Measurements from ENCODE around the gene RPA3.
"Not testable (repeated sequence)": the region's sequence is repeated elsewhere in the genome, so short reads cannot be mapped to it uniquely, and the experiment has no call there.

Gene RPA3

DNA sequence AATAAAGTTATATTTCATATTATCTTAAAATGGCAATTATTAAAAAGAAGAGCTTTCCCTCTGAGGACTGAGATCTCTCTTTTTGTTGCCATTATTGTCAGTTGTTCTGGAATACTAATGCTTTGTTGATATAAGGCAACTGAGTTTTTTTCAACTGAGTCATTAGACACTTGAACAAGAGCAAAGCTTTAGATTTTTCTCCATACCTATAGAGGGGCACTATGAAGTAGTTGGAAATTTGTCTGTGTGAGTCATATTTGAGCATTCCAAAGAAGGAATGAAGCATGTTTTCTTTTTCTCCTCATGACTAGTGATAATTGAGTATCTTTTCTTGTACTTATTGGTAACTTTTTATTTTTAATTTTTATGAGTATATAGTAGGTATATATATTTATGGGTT lies 24.5 kb downstream of the RPA3 start:
- no peaks in the 10 kb centered on the region for H3K9me3 Mint-ChIP-seq
- H3K27me3 Mint-ChIP-seq: no peaks in the 10 kb centered on the region
- peaks cover 22% of the 10 kb centered on the region for H3K4me1 Mint-ChIP-seq
- DNase-seq: no peak
- H3K27ac Mint-ChIP-seq: no peak overlapping the region
- no peak for ATAC-seq
- peaks cover 5% of the 10 kb centered on the region for H3K36me3 Mint-ChIP-seq (ENCODE audit: low read depth)
- no peak overlapping the region for H3K4me3 Mint-ChIP-seq

DNA sequence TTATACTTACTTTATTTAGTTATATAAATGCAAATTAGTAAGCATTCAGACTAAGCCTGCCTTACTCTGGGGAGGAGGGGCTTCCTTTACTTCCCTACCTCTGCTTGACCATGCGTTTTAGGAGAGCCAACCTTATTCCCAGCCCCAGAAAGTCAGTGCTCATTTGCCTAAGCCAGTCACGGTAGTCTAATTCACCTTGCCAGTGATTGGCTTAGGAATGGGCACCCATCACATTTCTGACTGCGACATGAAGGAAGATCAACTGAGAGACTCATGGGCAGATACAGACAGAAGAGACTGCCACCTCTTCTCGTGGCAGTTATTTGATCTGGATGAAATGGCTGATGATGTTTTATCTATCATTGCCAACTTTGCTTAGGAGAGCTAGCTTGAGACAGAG lies 29.5 kb downstream of the RPA3 start:
- no peak for ATAC-seq
- no peak overlapping the region for H3K4me3 Mint-ChIP-seq
- peaks cover 13% of the 10 kb centered on the region for H3K4me1 Mint-ChIP-seq
- H3K9me3 Mint-ChIP-seq: no peaks in the 10 kb centered on the region
- DNase-seq: no peak
- H3K27me3 Mint-ChIP-seq: no peaks in the 10 kb centered on the region
- H3K36me3 Mint-ChIP-seq (ENCODE audit: low read depth): peaks cover 5% of the 10 kb centered on the region
- H3K27ac Mint-ChIP-seq: no peak overlapping the region

DNA sequence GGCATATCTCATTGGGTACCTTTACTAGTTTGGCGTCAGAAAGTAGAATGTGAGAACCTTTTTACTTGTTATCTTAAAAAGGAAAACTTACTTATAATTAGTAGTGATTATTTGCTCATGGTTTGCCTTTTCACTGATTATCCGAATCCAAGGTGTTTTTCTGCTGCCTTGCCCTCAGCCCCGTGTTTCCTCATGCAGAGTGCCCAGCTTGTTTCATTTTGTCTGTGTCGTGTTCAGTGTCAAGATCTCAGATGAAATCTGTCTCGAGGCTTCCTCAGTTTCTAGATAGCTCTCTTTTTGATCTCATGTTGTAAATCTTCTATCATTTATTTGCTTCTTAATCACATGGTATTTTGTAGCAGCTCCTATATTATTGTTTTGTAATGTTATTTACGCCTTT lies 30.1 kb downstream of the RPA3 start:
- Mint-ChIP-seq H3K4me1 (peaks cover 16% of the 10 kb centered on the region), H3K4me3 (no peak overlapping the region), H3K9me3 (no peaks in the 10 kb centered on the region), H3K36me3 (ENCODE audit: low read depth) (peaks cover 5% of the 10 kb centered on the region), H3K27ac (no peak overlapping the region), H3K27me3 (no peaks in the 10 kb centered on the region)
- ATAC-seq (no peak), DNase-seq (no peak)

DNA sequence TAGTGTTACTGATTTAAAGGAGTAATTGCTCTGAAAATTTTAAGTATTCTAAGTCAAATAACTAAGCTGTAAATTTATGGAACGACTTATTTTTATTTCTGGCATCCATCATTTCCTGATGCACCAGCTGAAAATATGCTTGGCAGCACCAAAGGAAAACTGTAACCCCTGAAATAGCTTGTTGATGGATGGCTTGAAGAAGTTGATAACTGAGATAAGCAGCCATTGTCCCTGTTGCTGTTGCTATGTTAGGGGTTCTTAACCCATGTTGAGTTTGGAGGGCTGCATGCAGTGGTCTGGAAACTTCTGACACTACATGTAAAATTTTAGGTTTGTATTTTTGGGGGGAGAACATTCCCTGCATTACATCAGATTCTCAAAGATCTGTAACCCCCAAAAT lies 30.6 kb downstream of the RPA3 start:
- Mint-ChIP-seq H3K27ac (no peak overlapping the region), H3K27me3 (no peaks in the 10 kb centered on the region), H3K36me3 (ENCODE audit: low read depth) (peaks cover 5% of the 10 kb centered on the region), H3K4me3 (no peak overlapping the region), H3K9me3 (no peaks in the 10 kb centered on the region), H3K4me1 (peaks cover 21% of the 10 kb centered on the region)
- ATAC-seq (no peak), DNase-seq (no peak)

DNA sequence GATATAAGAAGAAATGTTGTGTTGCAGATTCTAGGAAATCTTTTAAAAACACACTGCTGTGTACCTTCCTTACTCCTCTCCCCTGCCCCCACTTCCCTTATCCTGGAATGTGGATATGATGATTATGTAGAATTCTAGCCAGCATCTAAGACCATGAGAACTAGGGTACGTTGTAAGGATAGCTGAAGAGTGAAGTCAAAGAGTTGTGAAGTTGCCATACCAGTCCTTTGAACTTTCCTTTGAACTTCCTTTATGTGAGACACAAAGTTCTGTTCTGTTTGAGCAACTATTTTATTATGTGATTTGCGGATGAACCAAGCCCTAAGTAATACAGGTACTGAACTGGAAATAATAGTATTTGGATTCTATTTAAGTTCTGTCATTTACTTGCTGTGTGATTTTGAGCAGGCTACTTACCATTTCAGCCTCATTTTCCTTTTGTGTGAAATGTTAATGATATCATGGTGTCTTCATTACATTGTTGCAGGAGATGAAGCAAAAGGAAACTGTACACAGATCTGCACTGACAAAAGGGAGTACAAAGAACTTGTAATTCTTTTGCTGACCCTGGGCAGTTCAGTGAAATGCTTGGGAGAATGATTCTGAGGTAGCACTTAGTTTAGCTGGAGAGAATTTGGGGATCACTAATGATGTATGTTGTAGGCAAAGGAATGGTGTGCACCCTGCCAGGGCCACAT lies 31.4 kb downstream of the RPA3 start:
- Mint-ChIP-seq H3K27ac (no peak overlapping the region), H3K4me1 (peaks cover 28% of the 10 kb centered on the region), H3K36me3 (ENCODE audit: low read depth) (peaks cover under 1% of the 10 kb centered on the region), H3K27me3 (no peaks in the 10 kb centered on the region), H3K9me3 (no peaks in the 10 kb centered on the region), H3K4me3 (no peak overlapping the region)
- no peak for ATAC-seq
- no peak for DNase-seq

DNA sequence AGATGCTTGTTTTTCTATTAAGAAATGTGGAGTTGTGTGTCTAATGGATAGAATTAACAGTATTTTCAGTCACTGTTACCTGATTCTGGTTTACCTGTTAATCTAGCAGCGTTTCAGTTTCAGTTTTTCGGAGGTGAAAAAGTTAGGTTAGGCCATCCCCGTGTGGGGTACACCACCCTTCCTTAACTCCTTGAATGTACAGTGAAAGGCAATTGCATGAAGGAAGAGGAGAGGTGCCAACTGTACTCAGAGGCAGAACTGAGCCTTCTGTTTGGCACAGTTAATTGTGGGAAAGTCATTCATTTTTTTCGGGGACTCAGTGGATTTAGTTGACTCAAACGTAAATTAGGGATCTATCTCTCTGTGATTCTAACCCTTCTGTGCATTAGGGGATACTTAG lies 35.5 kb downstream of the RPA3 start:
- Mint-ChIP-seq H3K4me1 (peaks cover 40% of the 10 kb centered on the region), H3K27ac (no peak overlapping the region), H3K27me3 (no peaks in the 10 kb centered on the region), H3K9me3 (peaks cover 3% of the 10 kb centered on the region), H3K4me3 (no peak overlapping the region), H3K36me3 (ENCODE audit: low read depth) (peaks cover 3% of the 10 kb centered on the region)
- ATAC-seq (no peak), DNase-seq (no peak)

DNA sequence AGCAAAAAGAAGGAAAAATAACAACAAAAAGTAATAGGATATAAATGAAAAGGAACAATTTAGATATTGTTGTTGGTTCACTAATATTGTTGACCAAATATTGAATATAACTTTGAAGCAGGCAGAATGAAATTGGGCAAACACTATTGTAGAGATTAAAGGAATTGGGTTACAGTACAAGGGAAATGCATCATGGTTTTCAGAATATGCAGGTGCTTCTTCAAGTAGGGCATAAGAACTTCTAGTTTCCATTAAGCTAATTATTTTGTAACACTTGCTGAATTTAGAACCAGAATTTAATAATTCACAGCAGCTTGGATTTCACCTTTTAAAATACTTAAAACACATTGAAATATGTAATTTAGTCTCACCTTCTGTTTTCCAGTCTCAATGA lies 36.5 kb downstream of the RPA3 start:
- Mint-ChIP-seq H3K27me3 (no peaks in the 10 kb centered on the region), H3K27ac (no peak overlapping the region), H3K4me3 (no peak overlapping the region), H3K36me3 (ENCODE audit: low read depth) (peaks cover 8% of the 10 kb centered on the region), H3K4me1 (peaks cover 40% of the 10 kb centered on the region), H3K9me3 (peaks cover 9% of the 10 kb centered on the region)
- no peak for ATAC-seq
- no peak for DNase-seq

DNA sequence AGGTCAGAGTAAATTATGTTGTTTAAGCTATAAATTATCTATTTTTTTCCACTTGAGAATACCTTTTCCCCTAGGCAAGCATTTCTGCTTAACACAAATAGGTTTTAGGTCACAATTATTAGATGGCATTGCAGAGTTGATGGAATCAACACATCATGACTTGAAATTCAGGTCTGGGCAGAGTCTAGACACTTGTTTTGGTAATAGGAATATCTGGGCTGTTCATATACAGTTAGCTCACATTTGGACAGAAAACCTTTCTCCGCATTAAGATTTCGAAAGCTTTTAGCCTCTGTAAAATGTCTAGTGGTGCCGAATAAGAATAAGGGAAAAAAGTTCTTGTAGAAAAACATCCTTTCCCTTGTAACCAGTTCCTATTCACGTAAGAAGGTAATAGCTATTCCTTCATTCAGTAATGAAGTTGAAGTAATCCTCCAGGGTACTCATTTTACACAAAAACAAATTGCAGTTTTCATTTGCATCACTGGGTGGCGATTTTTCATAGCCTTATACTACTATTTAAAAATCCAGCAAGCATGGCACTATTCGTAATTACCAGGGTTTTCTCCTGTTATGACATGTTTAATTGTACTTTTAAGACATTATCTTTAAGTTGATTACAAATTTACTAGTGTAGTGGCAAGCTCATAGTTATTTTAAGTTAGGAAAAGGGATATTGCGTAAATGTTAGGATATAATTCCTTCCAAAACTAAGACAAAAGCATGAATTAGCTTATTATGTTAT lies 37.0 kb downstream of the RPA3 start:
- Mint-ChIP-seq H3K27ac (no peak overlapping the region), H3K4me1 (peaks cover 35% of the 10 kb centered on the region)

DNA sequence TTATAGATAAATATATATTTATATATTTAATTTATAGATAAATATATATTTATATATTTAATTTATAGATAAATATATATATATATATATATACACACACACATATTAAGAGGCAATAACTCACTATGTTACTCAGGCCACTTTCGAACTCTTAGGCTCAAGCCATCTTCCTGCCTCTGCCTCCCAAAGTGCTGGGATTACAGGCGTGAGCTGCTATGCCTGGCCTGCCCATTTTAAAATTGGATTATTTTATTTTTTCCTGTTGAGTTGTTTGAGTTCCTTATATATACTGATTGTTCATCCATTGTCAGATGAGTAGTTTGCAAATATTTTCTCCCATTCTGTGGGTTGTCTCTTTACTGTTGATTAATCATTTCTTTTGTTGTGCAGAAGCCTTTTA lies 38.8 kb downstream of the RPA3 start:
- H3K4me3 Mint-ChIP-seq, H3K27ac Mint-ChIP-seq, H3K9me3 Mint-ChIP-seq, DNase-seq, H3K27me3 Mint-ChIP-seq, ATAC-seq: not testable (repeated sequence)
- Mint-ChIP-seq H3K36me3 (ENCODE audit: low read depth) (peaks cover 20% of the 10 kb centered on the region), H3K4me1 (peaks cover 34% of the 10 kb centered on the region)

More for the DNA sequence above, 37.0 kb downstream of the RPA3 start:
- Mint-ChIP-seq H3K9me3 (peaks cover 9% of the 10 kb centered on the region), H3K4me3 (no peak overlapping the region), H3K36me3 (ENCODE audit: low read depth) (peaks cover 8% of the 10 kb centered on the region), H3K27me3 (no peaks in the 10 kb centered on the region)
- DNase-seq (peak; percentile 41), ATAC-seq (peak; percentile 63)

DNA sequence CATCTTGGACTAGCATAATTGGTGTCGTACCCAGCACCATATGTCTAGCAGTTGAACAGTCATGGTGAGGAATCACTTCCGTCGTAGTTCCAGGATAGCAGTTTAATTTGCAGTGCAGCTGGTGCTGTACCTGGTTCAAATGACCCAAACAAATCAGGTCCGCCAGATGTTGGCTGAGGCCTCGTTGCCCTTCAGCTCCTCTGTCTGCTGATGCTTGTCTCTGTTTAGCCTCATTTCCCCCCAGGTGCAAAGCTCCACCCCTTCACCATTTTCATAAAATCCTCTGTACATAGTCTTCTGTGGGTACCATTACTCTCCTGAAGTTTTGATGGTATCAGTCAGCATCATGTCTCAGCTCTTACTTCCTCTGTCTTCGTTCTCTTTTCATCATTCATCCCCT lies 42.7 kb downstream of the RPA3 start:
- peaks cover 14% of the 10 kb centered on the region for H3K9me3 Mint-ChIP-seq
- DNase-seq: no peak
- H3K36me3 Mint-ChIP-seq (ENCODE audit: low read depth): peaks cover 36% of the 10 kb centered on the region
- peaks cover 39% of the 10 kb centered on the region for H3K4me1 Mint-ChIP-seq
- no peak overlapping the region for H3K4me3 Mint-ChIP-seq
- no peak overlapping the region for H3K27ac Mint-ChIP-seq
- no peaks in the 10 kb centered on the region for H3K27me3 Mint-ChIP-seq
- no peak for ATAC-seq

DNA sequence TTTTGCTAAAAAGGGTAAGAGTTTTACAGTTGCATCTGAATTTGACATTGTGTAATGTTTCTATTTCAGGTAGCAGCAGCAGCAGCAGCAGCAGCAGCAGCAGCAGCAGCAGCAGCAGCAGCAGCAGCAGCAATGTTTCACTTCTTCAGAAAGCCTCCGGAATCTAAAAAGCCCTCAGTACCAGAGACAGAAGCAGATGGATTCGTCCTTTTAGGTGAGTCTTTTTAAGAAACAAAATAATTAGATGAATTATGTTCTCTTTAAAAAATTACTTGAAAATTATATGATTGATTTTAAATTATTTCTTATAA lies 45.2 kb downstream of the RPA3 start:
- ATAC-seq (no peak), DNase-seq (no peak)
- no peaks in the 10 kb centered on the region for H3K27me3 Mint-ChIP-seq
- peaks cover 39% of the 10 kb centered on the region for H3K36me3 Mint-ChIP-seq (ENCODE audit: low read depth)
- peaks cover 41% of the 10 kb centered on the region for H3K4me1 Mint-ChIP-seq
- peaks cover 24% of the 10 kb centered on the region for H3K9me3 Mint-ChIP-seq
- peak overlapping the region; percentile 80 for H3K27ac Mint-ChIP-seq
- H3K4me3 Mint-ChIP-seq: peak overlapping the region; percentile 7

DNA sequence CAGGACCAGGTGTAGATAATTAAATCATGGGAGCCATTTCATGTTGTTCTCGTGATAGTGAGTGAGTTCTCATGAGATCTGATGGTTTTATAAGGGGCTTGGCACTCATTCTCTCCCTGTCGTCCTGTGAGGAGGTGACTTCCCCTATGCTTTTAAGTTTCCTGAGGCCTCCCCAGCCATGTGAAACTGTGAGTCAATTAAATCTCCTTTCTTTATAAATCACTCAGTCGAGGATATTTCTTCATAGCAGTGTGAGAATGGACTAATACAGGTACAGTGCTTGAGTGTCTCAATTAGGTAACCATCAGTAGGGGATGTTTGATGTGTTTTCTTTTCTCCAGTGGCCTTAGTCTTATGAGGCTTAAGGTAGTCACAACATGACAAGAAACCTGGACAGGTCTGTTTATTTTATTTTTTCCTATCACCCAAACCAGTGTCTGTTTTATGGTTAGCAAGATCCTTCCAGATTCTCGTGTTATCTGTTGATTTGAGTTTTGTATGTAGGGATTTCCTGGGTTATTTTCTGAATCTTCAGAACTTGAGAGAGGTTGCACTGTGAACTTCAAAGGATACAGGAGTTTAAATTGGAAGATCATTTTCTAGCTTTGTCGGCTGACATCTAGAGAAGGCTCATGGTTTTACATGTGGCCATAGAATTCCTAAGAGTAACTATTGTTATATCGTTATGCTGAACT lies 45.7 kb downstream of the RPA3 start:
- H3K27ac Mint-ChIP-seq: peak overlapping the region; percentile 80
- H3K4me1 Mint-ChIP-seq: peaks cover 41% of the 10 kb centered on the region
- H3K9me3 Mint-ChIP-seq: peaks cover 20% of the 10 kb centered on the region
- ATAC-seq (peak; percentile 85), DNase-seq (peak; percentile 14)
- peaks cover 34% of the 10 kb centered on the region for H3K36me3 Mint-ChIP-seq (ENCODE audit: low read depth)
- H3K27me3 Mint-ChIP-seq: no peaks in the 10 kb centered on the region
- H3K4me3 Mint-ChIP-seq: peak overlapping the region; percentile 7

DNA sequence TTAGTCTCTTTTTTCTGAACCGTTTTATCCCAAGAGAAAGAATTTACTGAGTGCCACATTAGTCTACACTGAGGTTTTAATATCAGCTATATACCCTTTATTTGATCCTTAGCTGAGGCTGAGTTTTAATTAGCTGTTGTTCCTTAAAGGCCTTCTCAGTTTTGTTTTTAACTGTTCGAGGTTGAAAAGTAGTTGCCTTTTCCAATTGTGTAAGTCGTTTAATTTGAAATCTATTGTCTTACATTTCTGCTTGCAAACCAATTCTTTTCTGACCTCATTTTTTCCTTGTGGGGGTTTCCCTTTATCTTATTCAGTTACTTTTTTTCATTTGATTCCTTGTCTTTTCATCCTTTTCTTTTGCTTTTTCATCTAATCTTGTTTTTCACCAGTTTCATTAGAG lies 47.0 kb downstream of the RPA3 start:
- peaks cover 41% of the 10 kb centered on the region for H3K4me1 Mint-ChIP-seq
- H3K27me3 Mint-ChIP-seq: no peaks in the 10 kb centered on the region
- no peak for DNase-seq
- ATAC-seq: peak; percentile 41
- peaks cover 31% of the 10 kb centered on the region for H3K36me3 Mint-ChIP-seq (ENCODE audit: low read depth)
- H3K9me3 Mint-ChIP-seq: peaks cover 15% of the 10 kb centered on the region
- peak overlapping the region; percentile 5 for H3K4me3 Mint-ChIP-seq
- peak overlapping the region; percentile 80 for H3K27ac Mint-ChIP-seq

DNA sequence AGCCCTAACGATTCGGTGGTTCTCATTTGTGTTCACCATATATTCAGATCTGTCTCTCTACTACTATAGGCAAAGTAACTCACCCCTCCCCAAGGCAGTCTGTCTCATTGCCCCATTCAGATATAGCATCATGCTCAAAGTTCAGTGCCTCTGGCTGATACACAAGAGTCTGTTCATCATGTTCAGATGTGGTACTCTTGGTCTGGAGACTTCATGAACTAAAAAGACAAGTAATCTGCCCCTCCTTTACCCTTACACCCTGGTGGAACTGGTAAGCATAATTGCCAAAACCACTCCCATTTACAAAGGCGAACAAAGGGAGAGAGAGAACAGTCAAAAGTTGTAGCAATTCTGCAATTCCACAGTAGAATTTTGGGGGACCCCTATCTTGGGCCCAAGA lies 47.9 kb downstream of the RPA3 start:
- H3K4me1 Mint-ChIP-seq: peaks cover 38% of the 10 kb centered on the region
- no peak overlapping the region for H3K27ac Mint-ChIP-seq
- no peak overlapping the region for H3K4me3 Mint-ChIP-seq
- DNase-seq (no peak), ATAC-seq (no peak)
- H3K9me3 Mint-ChIP-seq: peaks cover 15% of the 10 kb centered on the region
- no peaks in the 10 kb centered on the region for H3K27me3 Mint-ChIP-seq
- peaks cover 24% of the 10 kb centered on the region for H3K36me3 Mint-ChIP-seq (ENCODE audit: low read depth)

DNA sequence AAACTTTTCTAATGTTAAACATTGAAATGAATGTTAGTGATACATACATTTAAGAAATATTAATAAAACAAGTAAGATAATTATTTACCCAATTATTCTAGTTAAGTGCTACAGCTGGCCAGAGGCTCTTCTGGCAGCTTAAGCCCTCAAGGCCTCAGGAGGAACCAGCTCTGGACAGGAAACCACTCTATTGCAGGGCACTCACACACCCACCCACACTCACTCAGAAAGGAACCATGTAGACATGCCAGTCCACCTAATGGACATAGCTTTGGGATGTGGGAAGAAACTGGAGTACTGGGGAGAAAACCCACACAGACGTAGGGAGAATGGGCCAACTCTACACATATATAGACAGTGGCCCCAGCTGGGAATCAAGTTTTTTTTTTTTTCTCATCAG lies 49.7 kb downstream of the RPA3 start:
- Mint-ChIP-seq H3K27ac (no peak overlapping the region), H3K36me3 (ENCODE audit: low read depth) (peaks cover 16% of the 10 kb centered on the region), H3K4me3 (no peak overlapping the region), H3K27me3 (no peaks in the 10 kb centered on the region), H3K4me1 (peaks cover 41% of the 10 kb centered on the region), H3K9me3 (peaks cover 15% of the 10 kb centered on the region)
- DNase-seq: no peak
- no peak for ATAC-seq

Measured in activated naive CD8-positive, alpha-beta T cell treated with anti-CD3 and anti-CD28 coated beads, Interleukin-2, amount 50 U/mL, for 24 hours (primary cell).